BE2C (cell line): Measurements from ENCODE around the gene SESN3.

Source experiments
- DNase-seq: peaks from one replicate; pipeline ENCODE4 v3.0.0-alpha.2; 2020
- H3K27me3 ChIP-seq: fragments of 250-450 bp; sonication (Bioruptor Pico); 2 replicates; pipeline ENCODE4 v1.5.1; 2020; ENCODE audit warnings: mild to moderate bottlenecking
- H3K36me3 ChIP-seq: fragments of 250-450 bp; sonication (Bioruptor Pico); 2 replicates; pipeline ENCODE4 v1.5.1; 2020; ENCODE audit warnings: mild to moderate bottlenecking
- H3K4me1 ChIP-seq: fragments of 250-450 bp; sonication (Bioruptor Pico); 2 replicates; pipeline ENCODE4 v1.5.1; 2020
- H3K4me3 ChIP-seq: 2 replicates; pipeline ENCODE4 v1.5.1; 2011; ENCODE audit warnings: low read depth, low read length
- H3K9me3 ChIP-seq: fragments of 250-450 bp; sonication (Bioruptor Pico); 2 replicates; pipeline ENCODE4 v1.5.1; 2020
- TF ChIP-seq, protein P1 (sequence below): IDR thresholded peaks from 2 replicates; pipeline ENCODE4 v1.5.1; 2012; ENCODE audit warnings: mild to moderate bottlenecking, low read depth, low read length

The SESN3 gene

GRCh38 chr11:95187723-95188122, 43.3 kb downstream of the SESN3 start:
- Histone ChIP-seq H3K9me3 (no peaks in the 10 kb centered on the region), H3K4me3 (no peak overlapping the region), H3K4me1 (peaks cover 12% of the 10 kb centered on the region), H3K27me3 (no peaks in the 10 kb centered on the region), H3K36me3 (peaks cover 28% of the 10 kb centered on the region)
- DNase-seq, result no peak
- TF ChIP-seq, protein P1, sequence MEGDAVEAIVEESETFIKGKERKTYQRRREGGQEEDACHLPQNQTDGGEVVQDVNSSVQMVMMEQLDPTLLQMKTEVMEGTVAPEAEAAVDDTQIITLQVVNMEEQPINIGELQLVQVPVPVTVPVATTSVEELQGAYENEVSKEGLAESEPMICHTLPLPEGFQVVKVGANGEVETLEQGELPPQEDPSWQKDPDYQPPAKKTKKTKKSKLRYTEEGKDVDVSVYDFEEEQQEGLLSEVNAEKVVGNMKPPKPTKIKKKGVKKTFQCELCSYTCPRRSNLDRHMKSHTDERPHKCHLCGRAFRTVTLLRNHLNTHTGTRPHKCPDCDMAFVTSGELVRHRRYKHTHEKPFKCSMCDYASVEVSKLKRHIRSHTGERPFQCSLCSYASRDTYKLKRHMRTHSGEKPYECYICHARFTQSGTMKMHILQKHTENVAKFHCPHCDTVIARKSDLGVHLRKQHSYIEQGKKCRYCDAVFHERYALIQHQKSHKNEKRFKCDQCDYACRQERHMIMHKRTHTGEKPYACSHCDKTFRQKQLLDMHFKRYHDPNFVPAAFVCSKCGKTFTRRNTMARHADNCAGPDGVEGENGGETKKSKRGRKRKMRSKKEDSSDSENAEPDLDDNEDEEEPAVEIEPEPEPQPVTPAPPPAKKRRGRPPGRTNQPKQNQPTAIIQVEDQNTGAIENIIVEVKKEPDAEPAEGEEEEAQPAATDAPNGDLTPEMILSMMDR, result no peak

GRCh38 chr11:95182397-95182796, 48.6 kb downstream of the SESN3 start:
- Histone ChIP-seq H3K27me3 (no peaks in the 10 kb centered on the region), H3K4me3 (no peak overlapping the region), H3K4me1 (no peaks in the 10 kb centered on the region), H3K9me3 (no peaks in the 10 kb centered on the region), H3K36me3 (peaks cover 38% of the 10 kb centered on the region)
- TF ChIP-seq, protein P1, result no peak
- DNase-seq, result no peak

GRCh38 chr11:95175818-95176380, 55.1 kb downstream of the SESN3 start:
- Histone ChIP-seq H3K36me3 (peaks cover 52% of the 10 kb centered on the region), H3K9me3 (no peaks in the 10 kb centered on the region), H3K4me1 (no peaks in the 10 kb centered on the region), H3K4me3 (no peak overlapping the region), H3K27me3 (no peaks in the 10 kb centered on the region)
- TF ChIP-seq, protein P1, result no peak
- no peak for DNase-seq

- no peak for DNase-seq
- Histone ChIP-seq H3K27me3 (no peaks in the 10 kb centered on the region), H3K9me3 (no peaks in the 10 kb centered on the region), H3K4me3 (no peak overlapping the region), H3K4me1 (no peaks in the 10 kb centered on the region), H3K36me3 (peaks cover 20% of the 10 kb centered on the region)
- TF ChIP-seq, protein P1, result no peak
Observed at GRCh38 chr11:95170294-95170693, 60.7 kb downstream of the SESN3 start.

- TF ChIP-seq, protein P1, result no peak
- Histone ChIP-seq H3K4me1 (no peaks in the 10 kb centered on the region), H3K9me3 (no peaks in the 10 kb centered on the region), H3K4me3 (no peak overlapping the region), H3K36me3 (no peaks in the 10 kb centered on the region), H3K27me3 (no peaks in the 10 kb centered on the region)
- no peak for DNase-seq
Observed at GRCh38 chr11:95166781-95167180, 64.2 kb downstream of the SESN3 start.

DNA sequence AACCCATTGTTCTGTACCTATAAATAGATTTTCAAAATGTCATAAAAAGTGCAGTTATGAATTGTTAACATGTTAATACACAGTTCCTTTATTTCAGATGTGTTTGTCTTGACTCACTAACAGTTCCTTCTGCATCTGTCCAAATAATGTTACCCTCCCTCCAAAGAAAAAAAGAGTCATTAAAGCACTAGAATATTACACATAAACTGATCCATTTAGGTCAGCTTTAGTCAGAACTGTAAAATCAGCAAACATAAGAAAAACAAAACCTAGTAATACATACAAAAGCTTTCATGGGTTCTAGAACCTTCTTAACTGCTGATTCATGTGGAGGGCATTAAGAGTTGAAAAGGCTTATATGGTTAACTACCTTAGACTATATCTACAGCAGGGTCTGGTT, 65.4 kb downstream of the SESN3 start:
- Histone ChIP-seq H3K4me3 (no peak overlapping the region), H3K4me1 (no peaks in the 10 kb centered on the region), H3K36me3 (no peaks in the 10 kb centered on the region), H3K9me3 (no peaks in the 10 kb centered on the region), H3K27me3 (no peaks in the 10 kb centered on the region)
- TF ChIP-seq, protein P1, result no peak
- no peak for DNase-seq
